22Rv1 (cell line): ENCODE data around the gene PLCB4.

Experiments used
- CTCF ChIP-seq: fragments of 450-650 bp; IDR thresholded peaks from 2 replicates; pipeline ENCODE4 v1.5.1; 2017; ENCODE audit warnings: mild to moderate bottlenecking
- ZFX ChIP-seq: fragments of 450-650 bp; IDR thresholded peaks from 2 replicates; pipeline ENCODE4 v1.6.1; 2017; ENCODE audit warnings: antibody characterized with exemption, borderline replicate concordance

- no peak for TF ChIP-seq CTCF
- no peak for TF ChIP-seq ZFX
Observed at GRCh38 chr20:9510911-9511310, 442.0 kb downstream of the PLCB4 start.
